D341Med (cell line): ENCODE measurements around the gene ZNF839.
"Not testable (repeated sequence)": the region's sequence is repeated elsewhere in the genome, so short reads cannot be mapped to it uniquely, and the experiment has no call there.

Experiments used
- DNase-seq: peaks from one replicate; pipeline ENCODE4 v3.0.0; 2012; ENCODE audit warnings: low spot score

Gene ZNF839

GRCh38 chr14:102314242-102315011 is 5.1 kb upstream of the ZNF839 start:
- peak; percentile 91 for DNase-seq

- no peak for DNase-seq
Measured at GRCh38 chr14:102315121-102315520, 4.4 kb upstream of the ZNF839 start.

GRCh38 chr14:102316338-102316742 is 3.2 kb upstream of the ZNF839 start:
- no peak for DNase-seq

GRCh38 chr14:102316743-102317563 is 2.6 kb upstream of the ZNF839 start:
- peak; percentile 95 for DNase-seq

GRCh38 chr14:102317564-102318248 is 1.8 kb upstream of the ZNF839 start:
- DNase-seq, result no peak

- DNase-seq, result no peak
Measured at GRCh38 chr14:102318781-102319276, 717 bp upstream of the ZNF839 start.

GRCh38 chr14:102320033-102320660 is 601 bp downstream of the ZNF839 start:
- no peak for DNase-seq

GRCh38 chr14:102320671-102321455 is 1.3 kb downstream of the ZNF839 start:
- DNase-seq, result no peak

GRCh38 chr14:102321456-102322422 is 2.2 kb downstream of the ZNF839 start:
- no peak for DNase-seq

GRCh38 chr14:102323102-102323501 is 3.6 kb downstream of the ZNF839 start:
- DNase-seq, result peak; percentile 72

GRCh38 chr14:102325791-102326345 is 6.3 kb downstream of the ZNF839 start:
- DNase-seq, result no peak

GRCh38 chr14:102326583-102326982 is 7.0 kb downstream of the ZNF839 start:
- DNase-seq, result no peak

- DNase-seq, result not testable (repeated sequence)
Measured at GRCh38 chr14:102329381-102329780, 9.8 kb downstream of the ZNF839 start.

GRCh38 chr14:102330806-102331205 is 11.3 kb downstream of the ZNF839 start:
- DNase-seq, result no peak

- DNase-seq, result no peak
Measured at GRCh38 chr14:102333390-102333789, 13.8 kb downstream of the ZNF839 start.

- no peak for DNase-seq
Measured at GRCh38 chr14:102333795-102334705, 14.5 kb downstream of the ZNF839 start.

- no peak for DNase-seq
Measured at GRCh38 chr14:102335163-102335562, 15.6 kb downstream of the ZNF839 start.

GRCh38 chr14:102338724-102339123 is 19.2 kb downstream of the ZNF839 start:
- DNase-seq, result no peak

GRCh38 chr14:102341566-102341965 is 22.0 kb downstream of the ZNF839 start:
- no peak for DNase-seq
